Body of pancreas (tissue), 4 donors: ENCODE data around the gene RFC4. TPM values are rescaled to one million over a fixed set of nuclear protein-coding genes. Genes with fewer than 3 reads are reported as not detected.

Experiments
- ATAC-seq: fragments of 150-250 bp; one replicate; pipeline ENCODE4 v1.9.1; 2016
- DNase-seq, 4 donors: peaks; one replicate each; pipeline ENCODE4 v3.0.0-alpha.2; 2019
- H3K27ac ChIP-seq, 4 donors: fragments of 200-600 bp; sonication (generic); 1 replicate in 3 of 4; 2 replicates in 1 of 4; pipeline versions ENCODE4 v1.5.1 to v1.6.1; 2016 to 2019; ENCODE audit warnings: mild to moderate bottlenecking in 1 of 4, mixed read lengths in 1 of 4, moderate library complexity in 1 of 4
- H3K27me3 ChIP-seq, 2 donors: fragments of 200-600 bp; sonication (generic); one replicate each; pipeline ENCODE4 v1.6.0; 2016; ENCODE audit warnings: mild to moderate bottlenecking in 1 of 2
- H3K36me3 ChIP-seq, 2 donors: fragments of 200-600 bp; sonication (generic); replicated peaks in 1 of 2; 2 replicates each; pipeline ENCODE4 v1.5.1; 2016; ENCODE audit warnings: low read depth in 2 of 2; ENCODE audit not compliant: insufficient read depth in 1 of 2
- H3K4me1 ChIP-seq: fragments of 200-600 bp; sonication (generic); one replicate; pipeline ENCODE4 v1.6.0; 2016
- H3K4me3 ChIP-seq, 2 donors: fragments of 200-600 bp; sonication (generic); 1 replicate in 1 of 2; 2 replicates in 1 of 2; pipeline ENCODE4 v1.5.1; 2016 to 2019
- H3K9me3 ChIP-seq, 3 donors: fragments of 200-600 bp; sonication (generic); 1 replicate in 2 of 3; 2 replicates in 1 of 3; pipeline ENCODE4 v1.5.1; 2016
- POLR2A ChIP-seq, 3 donors: fragments of 450-650 bp; IDR thresholded peaks; one replicate each; pipeline ENCODE4 v1.6.1; 2016; ENCODE audit warnings: antibody characterized with exemption in 3 of 3, mild to moderate bottlenecking in 2 of 3
- whole genome bisulfite sequencing, 2 donors: methylation state at CpG; one replicate each; pipeline ENCODE4 v1.1.5; 2017; 5-methylcytosine and 5-hydroxymethylcytosine counted together
- intact Hi-C: fragments of 100-400 bp; cut with DNase I; formaldehyde crosslinking; loops from one replicate; pipeline ENCODE4 v1.15.1; 2023
- total RNA-seq, 2 donors: library from RNA; depleted of rRNA; stranded (reverse); fragments of >200 nt; gene quantifications; one replicate each; pipeline ENCODE4 v1.1.0, GENCODE V29; 2016
- TF ChIP-seq, protein P1 (sequence below), 7 experiments: fragments of 450-650 bp in 4 of 7; fragments of 200-600 bp in 3 of 7; sonication (generic) in 3 of 7; IDR thresholded peaks; one replicate each; pipeline ENCODE4 v1.5.1; 2016 to 2019; ENCODE audit warnings: antibody characterized with exemption in 7 of 7

The RFC4 gene
- total RNA-seq, 2 donors from 2014 or later = 6.6 to 14.5 TPM

DNA sequence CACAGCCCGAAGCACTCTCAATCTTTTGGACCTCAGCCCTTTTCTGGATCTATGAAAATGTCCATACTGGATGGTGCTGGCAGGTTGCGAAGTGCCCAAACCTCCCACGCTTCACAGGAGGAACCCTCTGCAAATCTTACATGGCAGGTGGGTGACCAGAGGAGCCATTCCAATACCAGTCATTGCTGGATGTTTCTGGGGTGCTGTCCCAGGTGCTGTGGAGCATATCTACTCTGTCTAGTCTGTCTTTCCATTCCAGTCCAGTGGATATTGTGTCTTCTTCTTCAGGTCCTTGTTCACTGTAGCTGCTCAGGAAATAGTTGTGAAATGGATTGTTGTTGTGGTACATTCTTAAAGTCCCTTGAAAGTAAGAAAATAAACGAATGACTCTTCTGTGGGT, 25.5 kb upstream of the RFC4 start:
- Histone ChIP-seq H3K36me3 (no peaks in the 10 kb centered on the region), H3K9me3 (no peaks in the 10 kb centered on the region), H3K4me3 (no peak overlapping the region), H3K27me3 (no peaks in the 10 kb centered on the region), H3K27ac (no peak overlapping the region), H3K4me1 (peaks cover 7% of the 10 kb centered on the region)
- ATAC-seq (no peak), DNase-seq (no peak)
- WGBS, 2 donors = 56 to 58% methylated on average over 4 of the region's 4 CpGs
- intact Hi-C loops = no loop called here
- TF ChIP-seq, protein P1, sequence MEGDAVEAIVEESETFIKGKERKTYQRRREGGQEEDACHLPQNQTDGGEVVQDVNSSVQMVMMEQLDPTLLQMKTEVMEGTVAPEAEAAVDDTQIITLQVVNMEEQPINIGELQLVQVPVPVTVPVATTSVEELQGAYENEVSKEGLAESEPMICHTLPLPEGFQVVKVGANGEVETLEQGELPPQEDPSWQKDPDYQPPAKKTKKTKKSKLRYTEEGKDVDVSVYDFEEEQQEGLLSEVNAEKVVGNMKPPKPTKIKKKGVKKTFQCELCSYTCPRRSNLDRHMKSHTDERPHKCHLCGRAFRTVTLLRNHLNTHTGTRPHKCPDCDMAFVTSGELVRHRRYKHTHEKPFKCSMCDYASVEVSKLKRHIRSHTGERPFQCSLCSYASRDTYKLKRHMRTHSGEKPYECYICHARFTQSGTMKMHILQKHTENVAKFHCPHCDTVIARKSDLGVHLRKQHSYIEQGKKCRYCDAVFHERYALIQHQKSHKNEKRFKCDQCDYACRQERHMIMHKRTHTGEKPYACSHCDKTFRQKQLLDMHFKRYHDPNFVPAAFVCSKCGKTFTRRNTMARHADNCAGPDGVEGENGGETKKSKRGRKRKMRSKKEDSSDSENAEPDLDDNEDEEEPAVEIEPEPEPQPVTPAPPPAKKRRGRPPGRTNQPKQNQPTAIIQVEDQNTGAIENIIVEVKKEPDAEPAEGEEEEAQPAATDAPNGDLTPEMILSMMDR (IDR thresholded peaks at IDR 0.05) = no peak
- TF ChIP-seq POLR2A (IDR thresholded peaks at IDR 0.05) = no peak

DNA sequence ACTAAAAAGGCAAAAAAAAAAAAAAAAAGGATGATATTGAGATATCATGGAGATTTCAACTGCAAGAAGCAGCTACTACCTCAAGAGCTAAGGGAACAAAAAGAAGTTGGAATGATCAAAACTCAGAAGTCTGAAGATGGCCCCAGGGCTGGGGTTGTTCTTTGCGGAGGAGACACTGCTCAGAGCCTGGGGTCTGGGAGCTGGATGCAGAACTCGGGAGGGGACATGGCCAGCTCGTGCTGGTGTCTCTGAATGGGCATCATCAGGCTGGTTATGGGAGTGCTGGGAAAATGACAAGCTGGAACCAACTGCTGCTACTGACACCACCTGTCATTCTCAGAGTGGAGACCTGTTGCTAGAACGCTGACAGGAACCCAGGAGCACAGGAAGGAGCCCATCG, 22.1 kb upstream of the RFC4 start:
- WGBS, 2 donors = 17 to 21% methylated on average over 4 of the region's 5 CpGs
- intact Hi-C loops = no loop called here
- H3K4me1 ChIP-seq = peaks cover 7% of the 10 kb centered on the region
- no peak for TF ChIP-seq POLR2A (IDR thresholded peaks at IDR 0.05)
- TF ChIP-seq, protein P1 (IDR thresholded peaks at IDR 0.05) = no peak
- no peak overlapping the region for H3K27ac ChIP-seq
- ATAC-seq (no peak), DNase-seq (no peak)
- H3K27me3 ChIP-seq = peaks cover 0 to 23% of the 10 kb centered on the region in 2 donors
- no peaks in the 10 kb centered on the region for H3K9me3 ChIP-seq
- no peak overlapping the region for H3K4me3 ChIP-seq
- H3K36me3 ChIP-seq = no peaks in the 10 kb centered on the region

DNA sequence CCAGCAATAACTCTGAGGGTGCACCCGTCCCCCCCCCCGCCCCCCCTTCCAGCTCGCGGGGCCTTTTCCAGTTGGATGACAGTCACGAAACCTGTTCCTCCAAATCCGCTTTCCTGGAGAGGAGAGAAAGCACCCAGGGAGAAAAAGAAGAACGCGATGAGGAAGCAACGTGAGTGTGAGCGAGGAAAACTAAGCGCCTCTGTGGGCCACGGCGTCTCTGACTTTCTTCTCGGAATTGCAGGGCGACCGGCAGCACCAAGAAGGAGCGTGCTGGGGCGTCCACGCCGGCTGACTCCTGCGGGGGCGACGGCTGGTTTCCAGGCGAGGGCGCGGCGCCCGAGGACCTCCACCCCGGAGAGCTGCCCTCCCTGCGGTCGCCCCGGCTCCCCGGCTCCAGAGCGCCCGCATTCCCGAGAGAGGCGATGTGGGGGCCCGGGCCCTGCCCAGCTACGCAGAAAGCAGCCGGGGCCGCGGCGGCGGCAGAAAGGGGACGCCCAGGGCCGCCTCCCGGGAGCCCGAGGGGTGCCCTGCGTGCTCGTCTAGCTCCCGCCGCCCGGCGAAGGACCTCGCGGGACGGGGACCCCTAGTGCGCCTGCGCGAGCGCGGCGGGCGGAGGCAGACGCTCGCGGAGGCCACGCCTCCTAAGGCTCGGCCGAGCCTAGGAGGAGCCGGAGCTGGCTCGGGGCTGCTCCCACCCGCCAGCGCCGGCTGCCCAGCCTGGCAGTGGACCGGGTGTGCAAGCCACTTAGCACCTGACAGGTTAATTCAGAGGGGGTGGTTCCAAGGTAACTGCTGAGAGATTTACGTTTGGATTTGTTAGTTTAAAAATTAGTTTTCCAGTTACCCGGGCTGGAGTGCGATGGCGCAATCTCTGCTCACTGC, 20.9 kb upstream of the RFC4 start:
- H3K27ac ChIP-seq = peak overlapping the region in 1 of 4 donors; percentile 15
- peak overlapping the region; percentile 29 to 32 for H3K4me3 ChIP-seq
- ATAC-seq (peak; percentile 97), DNase-seq (peak; percentile 78 to 85 (median 84))
- TF ChIP-seq POLR2A (IDR thresholded peaks at IDR 0.05) = peak in 2 of 3 donors; percentile 37 to 46
- TF ChIP-seq, protein P1 (IDR thresholded peaks at IDR 0.05) = no peak
- H3K4me1 ChIP-seq = peaks cover 7% of the 10 kb centered on the region
- H3K36me3 ChIP-seq = no peaks in the 10 kb centered on the region
- H3K27me3 ChIP-seq = peaks cover 0 to 26% of the 10 kb centered on the region in 2 donors
- H3K9me3 ChIP-seq = no peaks in the 10 kb centered on the region
- intact Hi-C loops = no loop called here
- 2 to 6% methylated on average over 10 to 79 of the region's 80 CpGs for WGBS, 2 donors

DNA sequence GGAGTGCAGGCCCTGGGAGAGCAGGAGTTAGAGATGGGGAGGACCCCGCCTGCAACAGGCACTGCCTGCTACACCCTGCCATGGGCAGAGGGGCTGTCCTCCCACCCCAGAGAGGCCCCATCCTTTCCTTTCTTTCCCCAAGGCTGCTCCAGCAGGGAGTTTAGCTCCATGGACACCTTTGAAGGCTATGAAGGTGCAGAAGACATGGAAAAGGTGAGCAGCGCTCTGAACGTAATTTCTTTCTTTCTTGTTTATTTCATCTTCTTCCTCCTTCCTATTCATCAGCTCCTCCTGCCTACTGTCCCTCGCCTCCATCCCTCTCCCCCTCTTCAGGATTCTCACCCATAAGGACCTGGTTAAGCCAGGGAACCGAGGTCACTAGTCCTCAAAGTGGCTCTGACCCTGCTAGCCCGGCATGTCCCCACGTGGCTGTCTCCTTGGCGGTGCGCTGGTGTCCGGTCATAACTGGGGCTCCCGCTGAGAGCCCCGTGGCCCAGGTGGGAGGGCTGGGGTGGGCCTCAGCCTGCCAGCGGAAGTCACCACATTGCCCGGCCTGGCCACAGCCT, 20.2 kb upstream of the RFC4 start:
- H3K27ac ChIP-seq = no peak overlapping the region
- WGBS, 2 donors = 17 to 23% methylated on average over 10 to 14 of the region's 14 CpGs
- ATAC-seq = peak; percentile 29
- H3K36me3 ChIP-seq = no peaks in the 10 kb centered on the region
- peak overlapping the region in 1 of 2 donors; percentile 32 for H3K4me3 ChIP-seq
- TF ChIP-seq, protein P1 (IDR thresholded peaks at IDR 0.05) = no peak
- TF ChIP-seq POLR2A (IDR thresholded peaks at IDR 0.05) = no peak
- intact Hi-C loops = no loop called here
- DNase-seq = peak in 2 of 4 donors; percentile 14 to 15
- H3K27me3 ChIP-seq = peaks cover 0 to 26% of the 10 kb centered on the region in 2 donors
- H3K4me1 ChIP-seq = peaks cover 7% of the 10 kb centered on the region
- H3K9me3 ChIP-seq = no peaks in the 10 kb centered on the region
